ENCODE measurements around the gene HTRA3.

The HTRA3 gene

GRCh38 chr4:8266508-8266907 lies 3.0 kb upstream of the HTRA3 start:
- DNase-seq (ENCODE audit: low spot score) = no peak

GRCh38 chr4:8267077-8267476 lies 2.5 kb upstream of the HTRA3 start:
- DNase-seq (ENCODE audit: low spot score) = peak; percentile 91

GRCh38 chr4:8268211-8268610 lies 1.3 kb upstream of the HTRA3 start:
- no peak for DNase-seq (ENCODE audit: low spot score)

DNA sequence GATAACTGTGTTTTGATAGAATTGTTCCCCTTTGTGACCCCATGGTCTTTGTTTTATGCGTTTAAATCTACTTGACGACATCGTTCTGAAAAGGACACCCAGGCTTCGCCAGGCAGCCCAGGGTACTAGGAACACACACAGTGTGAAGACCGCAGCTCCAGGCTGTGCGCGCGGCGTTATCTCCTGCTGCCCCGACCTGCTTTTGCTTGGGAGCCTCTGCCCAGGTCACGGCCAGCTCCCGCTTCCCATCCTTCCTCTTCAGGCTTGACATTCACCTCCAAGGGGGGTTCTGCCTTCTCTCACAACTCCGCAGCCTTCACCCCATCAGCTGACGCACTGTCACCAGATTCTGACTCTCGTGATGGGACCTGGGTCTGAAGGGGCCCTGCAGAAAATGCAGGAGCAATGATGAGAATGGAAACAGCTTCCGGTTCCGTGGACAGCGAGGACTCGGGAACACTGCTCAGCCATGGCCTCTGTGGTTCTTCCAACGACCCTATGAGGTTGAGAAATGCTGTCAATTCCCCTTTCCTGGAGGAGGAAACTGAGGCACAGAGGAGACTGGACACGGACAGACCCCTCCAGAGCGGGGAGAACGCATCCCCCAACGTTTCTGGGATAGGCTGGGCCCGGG lies 536 bp upstream of the HTRA3 start:
- DNase-seq (ENCODE audit: low spot score) = no peak

GRCh38 chr4:8270418-8270771 lies 841 bp downstream of the HTRA3 start:
- DNase-seq (ENCODE audit: low spot score) = no peak

DNA sequence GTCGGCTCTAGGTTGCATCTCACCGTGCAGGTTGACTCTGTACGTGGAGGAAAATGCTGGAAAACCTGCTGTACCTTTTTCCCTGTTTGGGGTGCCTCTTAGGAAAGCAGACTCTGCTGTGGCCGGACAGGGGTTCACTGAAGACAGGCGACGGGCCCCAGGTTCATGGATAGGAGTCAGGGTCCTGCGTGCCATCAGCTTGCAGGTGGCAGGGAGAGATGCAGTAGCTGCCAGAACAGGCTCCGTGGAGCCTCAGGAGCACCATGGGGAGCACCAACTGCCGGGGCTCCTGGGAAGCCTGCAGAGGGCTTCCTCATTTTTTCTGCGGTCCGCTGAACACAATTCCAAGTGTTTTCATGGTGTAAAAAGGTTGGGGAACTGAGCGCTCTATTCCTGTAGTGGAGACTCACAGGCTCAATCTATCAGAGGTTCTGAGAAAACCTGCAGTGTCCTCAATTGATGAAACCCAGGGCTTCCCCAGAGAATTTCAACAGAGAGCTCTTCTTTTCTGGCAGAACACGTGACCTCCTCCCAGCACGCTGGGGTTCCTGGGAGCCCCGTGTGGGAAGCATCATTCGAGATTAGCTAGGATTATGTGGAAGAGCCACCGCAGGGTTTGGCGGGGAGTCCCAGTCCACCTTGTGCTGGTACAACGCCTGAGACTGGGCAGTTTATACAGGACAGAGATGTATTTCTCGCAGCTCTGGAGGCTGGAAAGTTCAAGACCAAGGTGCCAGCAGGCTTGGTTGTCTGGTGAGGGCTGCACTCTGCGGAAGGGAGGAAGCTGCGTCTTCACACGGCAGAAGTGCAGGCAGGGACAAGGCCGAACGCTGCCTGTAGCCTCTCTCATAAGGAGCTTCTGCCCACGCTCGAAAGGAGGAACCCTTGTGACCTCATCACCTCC lies 1.6 kb downstream of the HTRA3 start:
- DNase-seq (ENCODE audit: low spot score) = no peak

- no peak for DNase-seq (ENCODE audit: low spot score)
Observed at GRCh38 chr4:8271821-8272220, 2.3 kb downstream of the HTRA3 start.

DNA sequence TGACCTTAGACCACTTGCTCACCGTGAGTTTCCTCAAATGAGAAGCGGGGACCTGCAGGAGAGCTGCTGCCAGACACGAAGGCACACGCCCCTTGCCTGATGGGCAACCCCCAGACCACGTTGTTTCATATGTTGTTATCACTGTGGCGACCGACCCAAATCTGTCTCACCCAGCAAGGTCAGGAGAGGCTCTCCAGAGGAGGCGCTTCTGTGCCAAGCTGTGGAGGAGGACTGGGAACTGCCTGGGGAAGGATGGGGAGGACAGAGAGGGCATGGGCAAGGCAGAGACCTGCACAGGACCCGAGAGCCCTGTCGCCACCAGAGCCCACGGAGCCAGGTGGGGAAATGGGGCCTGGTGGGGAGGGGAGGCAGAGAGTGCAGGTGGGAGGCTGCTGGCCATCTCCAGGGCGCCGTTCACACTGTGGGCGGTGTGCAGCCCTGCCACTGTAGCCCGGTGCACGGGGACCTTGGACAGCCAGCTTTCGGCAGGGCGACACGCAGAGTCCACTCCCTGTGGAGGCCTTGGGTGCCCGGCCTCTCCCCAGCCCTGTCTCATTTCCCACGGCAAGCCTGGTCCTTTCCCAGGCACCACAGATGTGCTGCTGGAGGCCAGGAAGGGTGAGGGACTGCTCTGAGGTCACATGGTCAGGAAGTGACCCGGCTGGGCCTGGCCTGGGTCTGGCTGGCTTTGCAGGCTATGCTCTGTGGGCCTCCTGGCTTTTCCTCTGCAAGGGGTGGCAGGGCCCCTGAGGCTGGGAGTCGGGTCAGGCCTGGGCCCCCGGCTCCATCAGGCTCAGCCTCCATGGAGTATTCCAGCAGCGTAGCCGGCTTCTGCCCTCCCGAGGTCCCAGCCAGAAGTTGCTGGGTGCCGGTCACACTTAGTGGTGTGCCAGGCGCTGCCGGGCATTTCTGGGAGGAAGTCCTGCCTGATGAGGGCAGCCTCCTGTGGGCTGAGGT lies 3.2 kb downstream of the HTRA3 start:
- DNase-seq (ENCODE audit: low spot score) = no peak

- DNase-seq (ENCODE audit: low spot score) = no peak
Observed at GRCh38 chr4:8273450-8273849, 3.9 kb downstream of the HTRA3 start.

DNA sequence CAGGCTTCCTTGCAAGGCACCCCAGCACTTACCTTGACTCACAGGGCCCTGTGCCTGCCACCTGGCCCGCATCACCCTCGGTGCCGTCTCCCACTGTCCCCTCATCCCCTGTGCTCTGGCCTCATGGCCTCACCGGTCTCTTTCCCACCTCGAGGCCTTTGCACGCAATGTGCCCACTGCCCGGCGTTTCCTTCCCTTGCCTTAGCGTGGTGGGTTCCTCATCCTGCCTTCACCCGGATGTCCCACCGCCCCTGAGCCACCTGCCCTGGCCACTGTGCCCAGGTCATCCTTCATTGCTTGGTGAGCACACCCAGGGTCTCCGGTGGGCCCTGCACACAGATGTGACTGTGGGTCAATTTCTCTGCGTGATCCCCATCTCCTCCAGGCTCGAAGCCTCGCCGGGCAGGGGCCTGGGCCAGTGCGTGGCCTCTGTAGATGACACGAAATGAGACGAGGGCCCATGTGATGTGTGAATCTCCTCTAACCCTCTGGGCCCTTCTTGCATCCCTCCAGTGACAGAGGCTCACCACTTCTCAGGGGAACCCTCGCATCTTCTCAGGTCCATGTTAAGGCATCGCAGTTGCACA lies 4.6 kb downstream of the HTRA3 start:
- no peak for DNase-seq (ENCODE audit: low spot score)

DNA sequence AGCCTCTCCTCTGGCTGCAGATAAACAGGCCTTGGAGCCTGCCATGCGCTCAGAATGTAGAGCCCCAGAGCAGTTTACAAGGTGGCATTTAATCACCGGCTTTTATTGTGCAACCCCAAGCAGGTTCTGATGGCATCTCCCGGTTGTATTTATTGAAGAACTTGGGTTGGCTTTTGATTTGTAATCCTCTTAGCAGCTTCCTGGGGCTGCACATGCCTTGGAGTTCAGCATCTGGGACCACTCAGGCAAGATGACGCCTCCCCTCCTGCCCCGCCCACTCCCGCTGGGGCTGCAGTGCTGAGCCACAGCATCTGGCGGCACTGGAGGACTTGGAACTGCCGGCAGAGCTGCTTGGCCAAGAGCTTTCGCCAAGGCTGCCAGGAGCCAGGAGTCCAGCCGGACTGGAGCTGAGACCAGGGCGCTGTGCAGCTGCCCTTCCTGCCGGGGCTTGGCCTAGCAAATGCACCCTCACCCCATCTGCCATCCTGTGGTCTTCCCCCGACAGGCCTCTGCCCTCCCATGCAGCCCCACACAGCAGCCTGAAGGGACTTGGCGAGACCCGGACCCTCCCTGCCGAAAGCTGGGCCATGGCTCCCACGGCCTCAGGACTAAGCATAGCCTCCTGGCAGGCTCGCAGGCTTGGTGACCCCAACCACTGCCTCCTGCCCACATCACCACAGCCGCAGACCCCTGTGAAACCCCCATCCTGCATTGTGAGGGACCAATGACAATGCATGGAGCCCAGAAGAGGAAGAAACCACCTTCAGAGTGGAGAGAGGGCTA lies 5.4 kb downstream of the HTRA3 start:
- peak; percentile 97 for DNase-seq (ENCODE audit: low spot score)

- no peak for DNase-seq (ENCODE audit: low spot score)
Observed at GRCh38 chr4:8275548-8275910, 6.0 kb downstream of the HTRA3 start.

GRCh38 chr4:8276358-8277240 lies 7.0 kb downstream of the HTRA3 start:
- DNase-seq (ENCODE audit: low spot score) = peak; percentile 75

DNA sequence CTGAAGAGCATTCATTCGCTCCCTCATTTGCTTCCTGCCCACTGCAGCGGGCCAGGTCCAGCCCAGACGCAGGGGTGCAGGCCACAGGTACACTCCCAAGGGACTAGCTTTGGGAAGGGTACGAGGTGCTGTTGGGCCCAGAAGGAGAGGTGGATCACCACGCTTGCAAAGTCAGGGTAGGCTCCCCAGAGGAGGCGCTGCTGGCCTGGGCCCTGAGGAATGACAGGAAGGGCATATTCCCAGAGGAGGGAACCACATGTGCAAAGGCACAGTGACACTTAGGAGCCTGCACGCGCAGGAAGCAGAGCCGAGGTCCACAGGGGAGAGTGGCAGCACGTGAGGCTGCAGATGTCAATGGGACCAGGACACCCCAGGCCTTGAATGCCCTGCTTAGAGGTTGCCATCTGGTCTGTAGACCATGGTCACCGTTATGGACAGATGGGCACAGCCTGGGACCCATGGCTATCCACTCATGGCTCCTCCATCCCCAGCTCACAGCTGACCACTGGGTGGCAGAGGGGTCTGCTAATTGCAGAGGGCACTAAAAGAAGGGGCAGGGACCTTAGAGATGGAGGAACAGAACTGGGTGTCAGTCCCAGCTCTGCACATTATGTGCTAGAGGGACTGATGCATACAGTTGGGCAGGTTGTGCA lies 7.9 kb downstream of the HTRA3 start:
- no peak for DNase-seq (ENCODE audit: low spot score)

DNA sequence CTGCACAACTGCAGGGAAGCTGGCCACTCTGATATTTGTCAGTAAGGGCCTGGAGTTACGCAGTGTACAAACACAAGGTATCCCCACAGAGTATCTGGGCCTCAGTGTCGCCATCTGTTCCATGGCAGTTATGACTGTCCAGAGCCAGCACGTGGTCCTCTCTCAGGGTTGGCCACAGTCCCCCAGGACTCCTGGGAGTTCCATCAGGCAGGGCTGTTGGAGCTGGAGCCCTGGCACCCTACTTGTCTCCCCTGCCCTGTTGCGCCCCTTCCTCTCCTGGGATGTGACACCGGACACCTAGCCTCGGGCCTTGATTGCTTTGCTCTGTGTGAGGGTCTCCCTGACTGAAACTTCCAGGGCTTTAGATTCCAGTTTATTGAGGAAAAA lies 8.4 kb downstream of the HTRA3 start:
- DNase-seq (ENCODE audit: low spot score) = no peak

GRCh38 chr4:8278421-8279287 lies 9.1 kb downstream of the HTRA3 start:
- peak; percentile 93 for DNase-seq (ENCODE audit: low spot score)

- DNase-seq (ENCODE audit: low spot score) = no peak
Observed at GRCh38 chr4:8279321-8280157, 10.0 kb downstream of the HTRA3 start.
